ENCODE data around the gene ADAMTS19.

The ADAMTS19 gene

DNA sequence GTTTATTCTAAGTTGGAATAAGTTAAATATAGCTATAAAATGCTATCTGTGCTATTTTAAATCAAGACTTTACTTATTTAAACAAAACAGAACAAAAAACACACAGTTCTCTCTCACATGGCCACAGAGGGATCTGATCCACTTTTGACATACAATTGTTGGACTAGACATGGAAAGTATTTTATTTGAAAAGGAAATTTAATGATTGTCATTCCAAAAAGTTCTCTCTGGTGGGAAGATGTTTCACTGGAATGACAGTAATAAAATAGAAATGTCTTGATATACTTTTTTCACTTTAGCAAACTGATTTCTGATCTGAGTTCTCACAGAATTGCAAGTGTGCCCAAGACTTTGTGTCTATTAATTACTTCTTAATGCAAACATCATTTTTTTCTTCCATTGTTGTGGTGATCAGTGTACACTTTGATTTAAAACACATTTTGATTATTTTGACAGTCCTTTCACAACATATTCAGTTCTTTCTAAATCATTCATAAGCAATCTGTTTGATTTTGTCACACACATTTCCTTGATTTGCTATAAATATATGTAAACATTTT, 257.7 kb downstream of the ADAMTS19 start:
- TF ChIP-seq SPI1 (IDR thresholded peaks at IDR 0.05; ENCODE audit: borderline replicate concordance, low read depth): no peak
- TF ChIP-seq, protein P1, sequence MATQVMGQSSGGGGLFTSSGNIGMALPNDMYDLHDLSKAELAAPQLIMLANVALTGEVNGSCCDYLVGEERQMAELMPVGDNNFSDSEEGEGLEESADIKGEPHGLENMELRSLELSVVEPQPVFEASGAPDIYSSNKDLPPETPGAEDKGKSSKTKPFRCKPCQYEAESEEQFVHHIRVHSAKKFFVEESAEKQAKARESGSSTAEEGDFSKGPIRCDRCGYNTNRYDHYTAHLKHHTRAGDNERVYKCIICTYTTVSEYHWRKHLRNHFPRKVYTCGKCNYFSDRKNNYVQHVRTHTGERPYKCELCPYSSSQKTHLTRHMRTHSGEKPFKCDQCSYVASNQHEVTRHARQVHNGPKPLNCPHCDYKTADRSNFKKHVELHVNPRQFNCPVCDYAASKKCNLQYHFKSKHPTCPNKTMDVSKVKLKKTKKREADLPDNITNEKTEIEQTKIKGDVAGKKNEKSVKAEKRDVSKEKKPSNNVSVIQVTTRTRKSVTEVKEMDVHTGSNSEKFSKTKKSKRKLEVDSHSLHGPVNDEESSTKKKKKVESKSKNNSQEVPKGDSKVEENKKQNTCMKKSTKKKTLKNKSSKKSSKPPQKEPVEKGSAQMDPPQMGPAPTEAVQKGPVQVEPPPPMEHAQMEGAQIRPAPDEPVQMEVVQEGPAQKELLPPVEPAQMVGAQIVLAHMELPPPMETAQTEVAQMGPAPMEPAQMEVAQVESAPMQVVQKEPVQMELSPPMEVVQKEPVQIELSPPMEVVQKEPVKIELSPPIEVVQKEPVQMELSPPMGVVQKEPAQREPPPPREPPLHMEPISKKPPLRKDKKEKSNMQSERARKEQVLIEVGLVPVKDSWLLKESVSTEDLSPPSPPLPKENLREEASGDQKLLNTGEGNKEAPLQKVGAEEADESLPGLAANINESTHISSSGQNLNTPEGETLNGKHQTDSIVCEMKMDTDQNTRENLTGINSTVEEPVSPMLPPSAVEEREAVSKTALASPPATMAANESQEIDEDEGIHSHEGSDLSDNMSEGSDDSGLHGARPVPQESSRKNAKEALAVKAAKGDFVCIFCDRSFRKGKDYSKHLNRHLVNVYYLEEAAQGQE (IDR thresholded peaks at IDR 0.05; ENCODE audit: insufficient replicate concordance, low read depth): no peak
- no peak for TF ChIP-seq POLR2AphosphoS5 (IDR thresholded peaks at IDR 0.05; ENCODE audit: low read depth)
- TF ChIP-seq, protein P2, sequence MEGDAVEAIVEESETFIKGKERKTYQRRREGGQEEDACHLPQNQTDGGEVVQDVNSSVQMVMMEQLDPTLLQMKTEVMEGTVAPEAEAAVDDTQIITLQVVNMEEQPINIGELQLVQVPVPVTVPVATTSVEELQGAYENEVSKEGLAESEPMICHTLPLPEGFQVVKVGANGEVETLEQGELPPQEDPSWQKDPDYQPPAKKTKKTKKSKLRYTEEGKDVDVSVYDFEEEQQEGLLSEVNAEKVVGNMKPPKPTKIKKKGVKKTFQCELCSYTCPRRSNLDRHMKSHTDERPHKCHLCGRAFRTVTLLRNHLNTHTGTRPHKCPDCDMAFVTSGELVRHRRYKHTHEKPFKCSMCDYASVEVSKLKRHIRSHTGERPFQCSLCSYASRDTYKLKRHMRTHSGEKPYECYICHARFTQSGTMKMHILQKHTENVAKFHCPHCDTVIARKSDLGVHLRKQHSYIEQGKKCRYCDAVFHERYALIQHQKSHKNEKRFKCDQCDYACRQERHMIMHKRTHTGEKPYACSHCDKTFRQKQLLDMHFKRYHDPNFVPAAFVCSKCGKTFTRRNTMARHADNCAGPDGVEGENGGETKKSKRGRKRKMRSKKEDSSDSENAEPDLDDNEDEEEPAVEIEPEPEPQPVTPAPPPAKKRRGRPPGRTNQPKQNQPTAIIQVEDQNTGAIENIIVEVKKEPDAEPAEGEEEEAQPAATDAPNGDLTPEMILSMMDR (IDR thresholded peaks at IDR 0.05; ENCODE audit: insufficient read depth, low read length): no peak
- TF ChIP-seq GABPA (IDR thresholded peaks at IDR 0.05; ENCODE audit: low read depth): no peak

DNA sequence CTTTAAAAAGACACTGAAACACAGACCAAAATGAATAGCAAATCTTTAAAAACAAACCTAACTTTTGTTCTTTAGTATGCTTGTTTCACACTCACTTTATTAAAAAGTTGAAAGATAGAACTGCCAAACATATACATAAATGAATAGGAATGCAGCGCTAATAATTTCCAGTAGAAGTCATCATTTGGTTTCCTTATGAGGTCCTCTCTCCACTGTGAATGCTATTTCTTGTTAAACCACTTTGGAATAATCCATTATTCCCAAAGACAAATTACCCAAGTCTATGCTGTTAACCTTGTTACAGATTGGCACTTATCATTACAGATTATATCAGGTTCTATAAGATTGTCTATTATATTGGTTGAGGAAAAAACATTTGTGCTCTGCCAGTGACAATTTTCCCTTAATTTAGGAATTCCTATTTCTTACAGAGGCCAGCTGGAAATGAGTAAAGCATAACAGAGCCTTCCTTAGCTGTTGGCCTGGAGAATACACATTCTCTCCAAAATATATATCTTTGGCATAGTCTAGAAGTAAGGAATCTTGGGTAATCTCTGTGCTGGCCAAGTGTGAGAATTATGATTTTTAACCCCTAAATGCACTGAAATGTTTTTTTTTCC, 258.5 kb downstream of the ADAMTS19 start:
- no peak overlapping the region for H3K4me3 ChIP-seq (replicated peaks; ENCODE audit: insufficient read depth, low read length)
- TF ChIP-seq GABPA (IDR thresholded peaks at IDR 0.05; ENCODE audit: low read depth) (no peak), SPI1 (IDR thresholded peaks at IDR 0.05; ENCODE audit: borderline replicate concordance, low read depth) (no peak), POLR2AphosphoS5 (IDR thresholded peaks at IDR 0.05; ENCODE audit: low read depth) (no peak)
- TF ChIP-seq, protein P2 (IDR thresholded peaks at IDR 0.05; ENCODE audit: insufficient read depth, low read length): no peak
- TF ChIP-seq, protein P1 (IDR thresholded peaks at IDR 0.05; ENCODE audit: insufficient replicate concordance, low read depth): no peak
- DNase-seq (ENCODE audit: low read depth in 1 of 2, low spot score in 1 of 2): no peak
- H3K27ac ChIP-seq (replicated peaks): no peak overlapping the region
- H3K27me3 ChIP-seq (ENCODE audit: insufficient read depth, poor library complexity, severe bottlenecking): no peaks in the 10 kb centered on the region

More for the DNA sequence above, 257.7 kb downstream of the ADAMTS19 start:
- Histone ChIP-seq H3K27me3 (ENCODE audit: insufficient read depth, poor library complexity, severe bottlenecking) (no peaks in the 10 kb centered on the region), H3K4me3 (replicated peaks; ENCODE audit: insufficient read depth, low read length) (no peak overlapping the region), H3K27ac (replicated peaks) (no peak overlapping the region)
- no peak for DNase-seq (ENCODE audit: low read depth in 1 of 2, low spot score in 1 of 2)

DNA sequence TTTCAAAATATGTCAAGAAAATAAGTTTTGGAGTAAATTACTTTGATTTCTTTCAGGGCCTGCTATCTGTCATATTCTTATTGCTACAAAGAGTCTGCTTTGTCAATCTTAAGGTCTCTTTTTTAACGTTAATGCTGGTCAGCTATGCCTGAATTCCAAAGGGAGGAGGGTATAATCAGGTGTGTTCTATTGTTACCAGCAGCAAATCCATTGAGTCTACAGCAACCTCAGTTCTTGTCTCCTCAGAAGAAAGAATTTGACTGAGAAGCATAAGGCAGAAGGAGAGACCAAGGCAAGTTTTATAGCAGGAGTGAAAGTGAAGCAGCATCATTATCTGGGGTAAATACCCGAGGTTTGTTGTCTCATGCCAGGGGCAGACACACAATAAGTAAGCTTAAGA, 264.1 kb downstream of the ADAMTS19 start:
- TF ChIP-seq POLR2AphosphoS5 (IDR thresholded peaks at IDR 0.05; ENCODE audit: low read depth): no peak
- no peak for TF ChIP-seq GABPA (IDR thresholded peaks at IDR 0.05; ENCODE audit: low read depth)
- no peak for TF ChIP-seq SPI1 (IDR thresholded peaks at IDR 0.05; ENCODE audit: borderline replicate concordance, low read depth)
- TF ChIP-seq, protein P2 (IDR thresholded peaks at IDR 0.05; ENCODE audit: insufficient read depth, low read length): no peak
- TF ChIP-seq, protein P1 (IDR thresholded peaks at IDR 0.05; ENCODE audit: insufficient replicate concordance, low read depth): no peak
- Histone ChIP-seq H3K4me3 (replicated peaks; ENCODE audit: insufficient read depth, low read length) (no peak overlapping the region), H3K27ac (replicated peaks) (no peak overlapping the region), H3K27me3 (ENCODE audit: insufficient read depth, poor library complexity, severe bottlenecking) (no peaks in the 10 kb centered on the region)
- no peak for DNase-seq (ENCODE audit: low read depth in 1 of 2, low spot score in 1 of 2)
